MM.1S (cell line): ENCODE results near the gene CA10.

Experiments
- DNase-seq: peaks from one replicate; pipeline ENCODE4 v3.0.0-alpha.2; 2015
- H2AFZ ChIP-seq: fragments of 300-600 bp; sonication (generic); 2 replicates; pipeline ENCODE4 v1.6.0; 2016; ENCODE audit warnings: antibody characterized with exemption, low read length
- H3F3A ChIP-seq: fragments of 300-600 bp; sonication (generic); 2 replicates; pipeline ENCODE4 v1.6.1; 2016; ENCODE audit warnings: mild to moderate bottlenecking, antibody characterized with exemption, low read length, moderate library complexity, mixed read lengths; ENCODE audit not compliant: insufficient read depth
- H3K27ac ChIP-seq: fragments of 300-600 bp; sonication (generic); 2 replicates; pipeline ENCODE4 v1.5.1; 2016; ENCODE audit warnings: mild to moderate bottlenecking, low read length
- H3K27me3 ChIP-seq: fragments of 300-600 bp; sonication (generic); replicated peaks from 2 replicates; pipeline ENCODE4 v1.6.0; 2016; ENCODE audit warnings: low read length; ENCODE audit not compliant: insufficient read depth
- H3K36me3 ChIP-seq: fragments of 300-600 bp; sonication (generic); replicated peaks from 2 replicates; pipeline ENCODE4 v1.6.1; 2016; ENCODE audit warnings: mild to moderate bottlenecking, low read length, mixed read lengths; ENCODE audit not compliant: insufficient read depth
- H3K4me1 ChIP-seq: fragments of 300-600 bp; sonication (generic); 2 replicates; pipeline ENCODE4 v1.6.1; 2016; ENCODE audit warnings: low read length, mixed read lengths
- H3K4me2 ChIP-seq: fragments of 300-600 bp; sonication (generic); 2 replicates; pipeline ENCODE4 v1.6.0; 2016; ENCODE audit warnings: low read depth, low read length
- H3K4me3 ChIP-seq: fragments of 300-600 bp; sonication (generic); 2 replicates; pipeline ENCODE4 v1.5.1; 2016; ENCODE audit warnings: low read length, mixed read lengths
- H3K79me2 ChIP-seq: fragments of 300-600 bp; sonication (generic); 2 replicates; pipeline ENCODE4 v1.6.1; 2016; ENCODE audit warnings: mixed run types, low read length, mixed read lengths
- H3K9ac ChIP-seq: fragments of 300-600 bp; sonication (generic); 2 replicates; pipeline ENCODE4 v1.6.1; 2016; ENCODE audit warnings: low read length, mixed read lengths
- H3K9me2 ChIP-seq: fragments of 300-600 bp; sonication (generic); replicated peaks from 2 replicates; pipeline ENCODE4 v1.6.1; 2016; ENCODE audit warnings: mild to moderate bottlenecking, low read length, mixed read lengths; ENCODE audit not compliant: insufficient read depth
- H3K9me3 ChIP-seq: fragments of 300-600 bp; sonication (generic); replicated peaks from 2 replicates; pipeline ENCODE4 v1.6.1; 2016; ENCODE audit warnings: mild to moderate bottlenecking, low read length, mixed read lengths; ENCODE audit not compliant: insufficient read depth
- H4K20me1 ChIP-seq: fragments of 300-600 bp; sonication (generic); 2 replicates; pipeline ENCODE4 v1.6.1; 2016; ENCODE audit warnings: mild to moderate bottlenecking, low read length, moderate library complexity, mixed read lengths; ENCODE audit not compliant: insufficient read depth
- CTCF ChIP-seq: fragments of 300-600 bp; sonication (generic); IDR thresholded peaks from 2 replicates; pipeline ENCODE4 v1.5.1; 2016; ENCODE audit warnings: antibody characterized with exemption, low read length, mixed read lengths
- EZH2 ChIP-seq: fragments of 300-600 bp; sonication (generic); optimal IDR thresholded peaks from 2 replicates; pipeline ENCODE3; 2017; ENCODE audit warnings: low read depth, mild to moderate bottlenecking, antibody characterized with exemption, low read length, mixed read lengths
- EZH2phosphoT487 ChIP-seq: fragments of 300-600 bp; sonication (generic); IDR thresholded peaks from 2 replicates; pipeline ENCODE4 v1.6.1; 2018; ENCODE audit warnings: antibody characterized with exemption, low read length

The CA10 gene

DNA sequence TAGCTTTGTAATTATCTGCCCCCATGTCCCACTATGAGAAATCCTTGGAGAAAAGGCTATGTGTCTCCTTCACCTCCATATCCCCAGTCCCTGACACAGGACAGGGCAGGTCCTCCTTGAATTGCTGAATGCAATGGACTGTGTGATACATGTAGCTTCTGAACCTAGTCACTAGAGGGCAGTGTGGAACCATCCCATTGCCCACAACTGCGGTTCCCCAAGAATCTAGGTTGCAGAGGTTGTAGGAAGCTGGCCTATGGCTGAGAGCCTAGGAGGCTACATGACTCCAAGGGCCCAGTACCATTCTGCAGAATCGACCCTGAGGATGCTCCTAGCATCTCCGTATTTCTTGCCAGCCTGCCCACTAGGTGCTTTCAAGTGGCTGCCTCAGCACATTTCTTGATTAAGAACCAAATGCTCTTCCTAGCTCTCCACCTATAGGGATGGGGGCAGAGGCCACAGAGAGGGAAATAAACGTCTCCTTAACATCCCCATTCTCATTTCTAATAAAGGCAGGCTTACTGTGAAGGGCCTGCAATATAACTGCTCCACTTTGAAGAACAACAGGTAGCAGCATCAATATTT lies 394.0 kb downstream of the CA10 start:
- DNase-seq = peak; percentile 63
- TF ChIP-seq EZH2 (no peak), CTCF (peak; percentile 92), EZH2phosphoT487 (no peak)
- H3K4me2 ChIP-seq = no peak overlapping the region

DNA sequence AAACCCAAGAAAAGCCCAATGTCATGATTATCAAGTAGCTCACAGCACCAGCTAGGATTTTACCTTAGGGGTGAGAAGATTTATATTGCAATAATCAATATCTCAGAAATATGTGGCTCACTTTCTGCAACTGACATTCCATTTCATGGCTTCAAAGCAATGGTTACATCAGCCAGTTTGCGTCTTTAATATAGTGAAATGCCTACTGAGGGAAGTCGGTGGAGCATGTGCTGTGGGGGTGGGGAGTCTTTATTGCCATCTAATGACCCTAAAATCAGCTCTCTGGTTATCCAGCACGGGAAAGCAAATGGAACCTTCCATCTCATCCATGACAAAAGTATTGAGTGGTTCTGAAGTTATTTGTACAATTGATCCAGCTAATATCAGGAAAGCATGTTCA lies 395.5 kb downstream of the CA10 start:
- Histone ChIP-seq H3K79me2 (no peaks in the 10 kb centered on the region), H3K9me3 (no peaks in the 10 kb centered on the region), H2AFZ (no peak overlapping the region), H3K9me2 (no peaks in the 10 kb centered on the region), H3K27ac (no peak overlapping the region), H3K36me3 (no peaks in the 10 kb centered on the region), H3K27me3 (no peaks in the 10 kb centered on the region), H3F3A (no peaks in the 10 kb centered on the region), H4K20me1 (no peaks in the 10 kb centered on the region), H3K4me3 (no peak overlapping the region), H3K4me1 (peaks cover 2% of the 10 kb centered on the region; the same call in 1 of the 2 replicates), H3K4me2 (no peak overlapping the region), H3K9ac (no peak overlapping the region)
- no peak for DNase-seq
- TF ChIP-seq EZH2phosphoT487 = no peak
- no peak for TF ChIP-seq EZH2
- no peak for TF ChIP-seq CTCF

More for the DNA sequence above, 394.0 kb downstream of the CA10 start:
- no peak overlapping the region for H3K4me3 ChIP-seq
- H3K36me3 ChIP-seq = no peaks in the 10 kb centered on the region
- no peak overlapping the region for H3K9ac ChIP-seq
- no peaks in the 10 kb centered on the region for H3F3A ChIP-seq
- H3K79me2 ChIP-seq = no peaks in the 10 kb centered on the region
- no peaks in the 10 kb centered on the region for H3K9me2 ChIP-seq
- H2AFZ ChIP-seq = no peak overlapping the region
- no peaks in the 10 kb centered on the region for H4K20me1 ChIP-seq
- H3K27me3 ChIP-seq = no peaks in the 10 kb centered on the region
- H3K27ac ChIP-seq = no peak overlapping the region
- peaks cover 13% of the 10 kb centered on the region for H3K4me1 ChIP-seq
- H3K9me3 ChIP-seq = no peaks in the 10 kb centered on the region

DNA sequence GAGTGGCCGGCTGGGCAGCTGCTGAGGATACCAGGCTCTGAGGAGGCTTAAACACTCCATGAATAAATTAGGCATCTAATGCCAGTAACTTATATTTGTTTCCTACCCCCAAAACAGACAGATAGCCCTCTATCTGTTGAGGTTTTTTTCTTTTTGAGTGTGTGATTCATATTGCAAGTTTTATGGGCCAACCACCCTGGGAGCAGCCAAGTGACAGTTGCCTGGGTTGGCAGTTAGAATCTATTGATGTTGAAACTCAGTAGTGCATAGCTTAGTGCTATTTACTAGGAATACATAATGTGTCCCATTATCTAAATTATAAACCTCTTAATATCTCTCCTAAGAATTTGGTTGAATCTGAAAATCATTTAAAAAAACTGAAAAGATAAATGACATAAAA lies 397.4 kb downstream of the CA10 start:
- H3K4me3 ChIP-seq = no peak overlapping the region
- DNase-seq = no peak
- H3K79me2 ChIP-seq = no peaks in the 10 kb centered on the region
- H2AFZ ChIP-seq = no peak overlapping the region
- H3K9me3 ChIP-seq = no peaks in the 10 kb centered on the region
- TF ChIP-seq EZH2 = no peak
- no peak for TF ChIP-seq CTCF
- TF ChIP-seq EZH2phosphoT487 = no peak
- H3K27me3 ChIP-seq = no peaks in the 10 kb centered on the region
- no peaks in the 10 kb centered on the region for H3K9me2 ChIP-seq
- no peaks in the 10 kb centered on the region for H3K4me1 ChIP-seq
- H3K36me3 ChIP-seq = no peaks in the 10 kb centered on the region
- H3K27ac ChIP-seq = no peak overlapping the region
- H3F3A ChIP-seq = no peaks in the 10 kb centered on the region
- H4K20me1 ChIP-seq = no peaks in the 10 kb centered on the region
- no peak overlapping the region for H3K4me2 ChIP-seq
- no peak overlapping the region for H3K9ac ChIP-seq
